DMS79 treated with DMSO at 0.1 percent for 48 hours (cell line): Measurements from ENCODE around the gene SLC29A4.
A peak's percentile ranks its signal among the peaks of the same experiment; 100 is the strongest.
"Not testable (repeated sequence)": the region's sequence is repeated elsewhere in the genome, so short reads cannot be mapped to it uniquely, and the experiment has no call there.

ENCODE experiments used
- DNase-seq: peaks from one replicate; lab custom pipeline; 2025; lab: John Stamatoyannopoulos, UW

The SLC29A4 gene

GRCh38 chr7:5274441-5274840 is 8.3 kb upstream of the SLC29A4 start:
- DNase-seq = no peak

GRCh38 chr7:5274985-5275431 is 7.7 kb upstream of the SLC29A4 start:
- DNase-seq = peak; percentile 37

GRCh38 chr7:5275510-5275909 is 7.2 kb upstream of the SLC29A4 start:
- peak; percentile 42 for DNase-seq

GRCh38 chr7:5276123-5276522 is 6.6 kb upstream of the SLC29A4 start:
- DNase-seq = not testable (repeated sequence)

GRCh38 chr7:5276611-5277010 is 6.1 kb upstream of the SLC29A4 start:
- DNase-seq = no peak

GRCh38 chr7:5278766-5279165 is 4.0 kb upstream of the SLC29A4 start:
- no peak for DNase-seq

- DNase-seq = no peak
These were observed 3.0 kb upstream of the SLC29A4 start for GRCh38 chr7:5279734-5280133.

- not testable (repeated sequence) for DNase-seq
These were observed 894 bp upstream of the SLC29A4 start for GRCh38 chr7:5281598-5282500.

GRCh38 chr7:5283421-5284303 is 919 bp downstream of the SLC29A4 start:
- peak; percentile 5 for DNase-seq

- peak; percentile 89 for DNase-seq
These were observed 1.9 kb downstream of the SLC29A4 start for GRCh38 chr7:5284304-5285281.

- no peak for DNase-seq
These were observed 4.2 kb downstream of the SLC29A4 start for GRCh38 chr7:5286933-5287332.

- not testable (repeated sequence) for DNase-seq
These were observed 4.6 kb downstream of the SLC29A4 start for GRCh38 chr7:5287373-5287772.

- no peak for DNase-seq
These were observed 5.1 kb downstream of the SLC29A4 start for GRCh38 chr7:5287802-5288201.

GRCh38 chr7:5288560-5288959 is 5.8 kb downstream of the SLC29A4 start:
- DNase-seq = not testable (repeated sequence)

GRCh38 chr7:5289355-5289754 is 6.6 kb downstream of the SLC29A4 start:
- DNase-seq = no peak

GRCh38 chr7:5291301-5291700 is 8.6 kb downstream of the SLC29A4 start:
- DNase-seq = no peak

- not testable (repeated sequence) for DNase-seq
These were observed 9.1 kb downstream of the SLC29A4 start for GRCh38 chr7:5291711-5292335.

- no peak for DNase-seq
These were observed 11.6 kb downstream of the SLC29A4 start for GRCh38 chr7:5294169-5294987.

- DNase-seq = no peak
These were observed 12.6 kb downstream of the SLC29A4 start for GRCh38 chr7:5295039-5296014.
